Activated CD8-positive, alpha-beta memory T cell treated with anti-CD3 and anti-CD28 coated beads for 1 hour (primary cell): ENCODE results near the gene NPHS1.
"Not testable (repeated sequence)": the region's sequence is repeated elsewhere in the genome, so short reads cannot be mapped to it uniquely, and the experiment has no call there.

Experiments
- DNase-seq, 2 donors: peaks; one replicate each; pipeline ENCODE4 v3.0.0-alpha.2; 2020; ENCODE audit warnings: low read depth in 1 of 2; ENCODE audit errors: extremely low read depth in 1 of 2

The NPHS1 gene

DNA sequence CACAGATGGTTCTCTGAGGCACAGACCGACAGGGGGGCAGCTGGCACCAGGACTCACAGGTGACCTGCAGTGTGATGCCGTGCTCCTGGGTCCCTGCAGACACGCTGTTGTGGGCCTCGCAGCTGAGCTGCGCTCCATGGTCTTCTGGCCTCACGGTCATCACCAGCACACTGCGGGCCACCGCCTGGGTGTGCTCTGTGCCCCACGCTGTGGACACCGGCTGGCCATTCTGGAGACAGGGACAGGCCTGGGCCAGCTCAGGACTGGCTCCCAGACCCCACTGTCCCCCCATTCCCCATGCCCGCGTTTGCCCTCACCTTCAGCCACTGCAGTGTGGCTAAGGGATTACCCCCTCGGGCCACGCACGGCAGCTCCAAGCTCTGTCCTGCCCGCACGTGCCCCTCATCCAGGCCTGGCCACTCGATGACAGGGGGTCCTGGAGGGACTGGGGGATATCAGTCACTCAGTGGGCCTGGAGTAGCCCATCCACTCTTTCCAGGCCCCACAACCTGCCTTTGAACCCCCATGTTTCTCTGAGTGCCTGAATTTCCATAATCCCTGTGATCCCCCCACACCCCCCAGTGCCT is 3.3 kb downstream of the NPHS1 start:
- no peak for DNase-seq

DNA sequence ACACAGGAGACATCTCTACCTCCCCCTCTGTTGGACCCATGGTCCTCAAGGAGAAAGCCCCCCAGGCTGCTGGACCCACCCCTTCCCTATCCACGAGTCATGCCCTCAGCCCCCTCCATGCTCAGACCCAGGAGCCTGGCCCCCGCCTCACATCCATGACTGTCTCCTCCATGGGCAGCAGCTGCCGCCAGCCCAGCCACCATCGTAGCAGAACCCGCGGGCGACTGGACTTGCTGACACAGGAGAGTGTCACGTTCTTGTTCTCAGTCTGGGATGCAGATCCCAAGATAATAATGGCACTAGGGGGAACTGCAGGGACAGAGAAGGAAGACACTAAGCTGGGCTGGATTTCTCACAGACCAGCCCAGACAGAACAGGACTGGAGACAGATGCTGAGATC is 3.8 kb downstream of the NPHS1 start:
- DNase-seq, result no peak

DNA sequence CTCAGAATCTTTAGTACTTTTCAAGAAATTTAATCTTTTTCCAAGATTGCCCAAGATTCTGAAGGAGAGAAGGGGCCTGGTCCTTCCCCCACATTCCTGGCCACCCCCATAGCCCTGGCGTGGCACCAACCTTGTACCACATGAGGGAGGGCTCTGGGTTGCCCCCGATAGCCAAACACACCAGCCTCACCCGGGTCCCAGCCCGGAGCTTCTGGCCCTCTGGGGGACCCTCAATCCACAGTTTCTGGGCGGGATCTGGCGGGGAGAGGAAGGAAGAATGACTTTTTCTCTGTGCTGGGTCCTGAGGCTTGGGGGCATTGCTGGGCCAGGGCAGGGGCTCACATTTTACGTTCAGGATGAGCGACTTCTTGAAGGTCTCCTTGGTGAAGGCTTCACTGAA is 4.4 kb downstream of the NPHS1 start:
- DNase-seq, result no peak

DNA sequence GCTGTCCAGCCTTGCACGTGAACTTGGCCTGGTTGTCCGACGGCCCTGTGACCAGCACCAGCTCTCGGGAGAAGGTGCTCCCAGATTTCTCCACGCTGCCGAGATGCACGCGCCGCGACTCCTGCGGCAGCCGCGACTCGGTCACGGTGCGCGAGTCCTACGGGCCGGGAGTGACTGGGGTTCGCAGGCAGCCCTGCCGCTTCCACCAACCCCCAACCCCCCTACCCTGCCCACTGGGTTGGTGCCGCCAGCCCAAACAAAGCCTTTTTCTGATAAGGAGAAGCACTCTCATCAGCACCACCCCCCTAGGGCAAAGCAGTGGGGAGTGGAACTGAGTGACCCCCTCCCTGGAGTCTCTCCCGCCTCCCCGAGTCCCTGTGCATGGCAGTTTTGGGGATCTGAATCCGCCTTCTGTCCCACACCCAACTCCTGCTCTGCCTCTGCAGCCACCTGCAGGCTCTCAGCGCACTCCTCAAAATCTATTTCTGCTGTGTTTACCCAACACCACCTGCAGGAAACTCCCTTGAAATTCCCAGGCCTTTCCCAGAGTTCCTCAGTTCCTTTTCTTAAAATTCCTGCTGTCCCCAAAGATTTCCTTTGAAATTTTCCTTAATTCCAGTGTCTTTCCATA is 6.2 kb downstream of the NPHS1 start:
- DNase-seq, result no peak

DNA sequence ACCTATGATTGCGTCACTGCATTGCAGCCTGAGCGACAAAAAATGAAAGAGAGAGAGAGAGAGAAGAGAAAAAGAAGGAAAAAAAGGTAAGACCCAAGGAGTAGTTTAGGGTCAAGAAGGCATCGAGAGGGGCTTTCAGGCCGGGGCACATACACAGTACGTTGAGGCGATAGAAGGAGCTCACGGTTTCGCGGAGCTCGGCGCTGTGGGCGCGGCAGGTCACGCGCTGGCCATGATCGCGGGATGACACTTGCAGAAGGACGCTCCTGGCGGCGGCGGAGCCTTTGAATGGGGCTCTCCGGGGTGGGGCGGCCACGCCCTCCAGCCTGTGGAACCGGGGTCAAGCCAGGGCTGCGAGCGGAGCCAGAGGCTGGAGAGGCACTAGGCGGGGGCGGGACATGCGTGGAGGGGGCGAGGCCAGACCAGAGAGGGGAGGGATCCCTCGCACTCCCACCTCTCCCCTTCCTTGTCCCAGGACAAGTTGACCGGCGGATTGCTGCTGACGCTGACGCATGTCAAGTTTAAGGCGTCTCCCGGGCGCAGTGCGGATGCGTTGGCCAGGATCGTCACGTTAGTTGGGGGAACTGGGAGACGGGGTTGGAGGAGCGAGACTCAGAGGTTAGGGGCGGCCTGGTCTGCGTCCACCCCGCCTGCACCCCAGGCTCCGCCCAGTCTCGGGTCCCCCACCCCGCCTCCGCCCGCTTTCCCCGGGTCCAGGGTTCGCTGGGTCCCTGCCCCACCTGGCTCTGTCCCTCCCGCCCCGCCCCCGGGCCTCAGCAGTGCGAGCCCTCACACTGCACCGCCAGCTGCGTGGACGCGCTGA is 6.9 kb downstream of the NPHS1 start:
- DNase-seq, result no peak

DNA sequence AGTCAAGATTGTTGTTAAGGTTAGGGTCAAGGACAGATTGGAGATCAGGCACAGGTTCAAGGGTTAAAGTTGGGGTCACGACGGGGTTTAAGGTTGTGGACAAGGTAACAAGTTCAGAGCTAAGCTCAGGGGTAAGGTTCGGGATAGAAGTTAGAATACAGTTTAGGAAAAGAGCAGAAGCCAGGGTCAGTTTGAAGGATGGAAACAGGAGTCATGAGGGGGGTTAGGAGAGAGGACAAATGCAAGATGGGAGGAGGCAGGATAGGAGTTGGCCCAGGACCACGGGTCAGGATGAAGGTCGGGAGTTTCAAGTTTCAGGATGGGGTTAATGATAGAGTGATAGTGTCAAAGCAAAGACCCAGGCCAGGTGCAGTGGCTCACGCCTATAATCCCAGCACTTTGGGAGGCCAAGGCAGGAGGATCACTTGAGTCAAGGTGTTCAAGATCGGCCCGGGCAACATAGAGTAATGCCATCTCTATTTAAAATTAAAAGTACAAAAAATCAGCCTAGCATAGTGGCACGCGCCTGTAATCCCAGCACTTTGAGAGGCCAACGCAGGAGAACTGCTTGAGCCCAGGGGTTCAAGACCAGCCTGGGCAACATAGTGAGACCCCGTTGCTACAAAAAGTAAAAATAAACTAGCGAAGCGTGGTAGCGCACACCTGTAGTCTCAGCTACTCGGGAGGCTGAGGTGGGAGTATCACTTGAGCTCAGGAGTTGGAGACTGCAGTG is 7.7 kb downstream of the NPHS1 start:
- no peak for DNase-seq

DNA sequence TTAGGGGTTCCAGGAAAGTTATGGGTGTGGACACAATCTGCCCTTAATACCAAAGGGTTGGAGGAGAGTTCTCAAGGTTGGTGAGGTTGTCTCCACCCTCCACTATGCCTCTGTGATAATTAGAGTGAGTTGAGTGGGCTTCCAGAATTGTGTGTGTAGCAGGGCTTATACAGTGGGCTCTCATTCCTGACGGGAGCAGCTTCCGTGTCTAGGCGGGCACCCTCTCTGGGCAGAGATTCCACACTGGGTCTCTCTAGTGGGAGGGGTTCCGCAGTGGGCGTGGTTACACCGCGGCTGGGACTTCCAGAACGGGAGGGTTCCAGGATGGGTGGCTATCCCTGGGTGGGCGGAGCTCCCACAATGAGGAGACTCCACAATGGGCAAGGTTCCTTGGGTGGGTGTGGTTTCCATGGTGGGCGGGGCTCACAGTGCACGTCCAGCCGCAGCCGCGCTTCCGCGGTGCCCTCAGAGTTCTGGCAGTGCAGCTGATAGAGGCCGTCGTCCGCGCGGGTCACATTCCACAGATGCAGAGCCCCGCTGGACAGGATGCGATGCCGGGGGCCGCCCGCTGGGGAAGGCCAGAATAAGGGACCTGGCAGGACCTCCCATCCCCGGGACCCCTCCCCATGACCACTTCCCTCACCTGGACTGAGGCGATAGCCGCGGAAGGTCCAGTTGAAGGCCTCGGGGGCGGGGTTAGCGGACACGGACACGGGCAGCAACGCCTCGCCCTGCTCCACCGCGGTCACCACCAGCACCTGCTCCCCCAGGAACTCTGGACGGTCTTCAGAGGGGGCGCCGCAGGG is 8.4 kb downstream of the NPHS1 start:
- DNase-seq, result no peak

DNA sequence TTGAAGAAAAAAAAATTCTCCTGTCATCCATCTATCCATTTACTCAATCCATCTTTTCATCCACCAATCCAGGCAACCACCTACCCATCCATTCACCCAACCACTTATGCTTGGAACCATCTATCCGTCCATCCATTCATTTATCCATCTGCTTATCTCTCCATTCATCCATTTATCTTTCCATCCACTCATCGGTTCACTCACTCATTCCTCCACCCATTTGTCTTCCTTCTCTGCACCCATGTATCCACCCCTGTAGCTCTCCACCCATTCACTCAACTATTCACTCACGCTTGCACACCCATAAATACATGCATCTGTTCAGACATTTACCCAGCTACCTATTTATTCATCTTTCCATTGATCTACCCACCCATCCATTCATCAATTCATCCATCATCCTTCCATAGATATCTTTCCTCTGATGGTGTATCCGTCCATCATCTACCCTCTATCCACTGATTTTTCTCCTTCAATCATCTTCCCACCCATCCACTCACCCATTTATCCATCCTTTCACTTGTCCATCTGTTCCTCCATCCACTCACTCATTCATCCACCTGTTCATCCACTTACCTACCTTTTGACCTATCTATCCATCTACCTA is 9.5 kb downstream of the NPHS1 start:
- no peak for DNase-seq

DNA sequence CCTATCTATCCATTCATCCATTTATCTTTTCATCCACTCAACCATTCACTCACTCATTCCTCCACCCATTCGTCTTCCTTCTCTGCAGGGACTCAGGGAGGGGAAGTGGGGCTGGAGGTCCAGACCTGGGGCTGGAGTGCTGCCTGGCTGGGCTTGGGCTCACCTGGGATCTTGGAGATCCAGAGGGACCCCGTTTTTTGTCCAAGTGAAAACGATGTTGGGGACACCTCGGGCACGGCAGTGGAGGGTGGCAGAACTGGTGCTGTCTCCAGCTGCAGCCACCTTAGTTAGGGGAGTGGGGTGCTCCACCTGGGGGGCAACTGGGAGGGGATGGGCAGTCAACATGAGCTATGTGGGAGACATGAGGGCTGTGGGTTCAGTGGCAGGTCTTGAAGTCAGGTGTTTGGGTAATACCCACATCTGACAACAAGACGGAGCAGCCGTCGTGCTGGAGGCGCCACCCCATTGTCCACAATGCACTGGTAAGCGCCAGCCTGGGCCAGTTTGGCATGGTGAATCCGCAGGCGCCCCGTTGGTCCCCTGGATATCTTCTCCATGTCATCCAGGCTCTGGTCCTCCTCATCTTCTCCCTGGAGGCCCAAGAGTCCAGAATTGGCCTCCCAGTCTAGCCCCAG is 10.2 kb downstream of the NPHS1 start:
- no peak for DNase-seq

DNA sequence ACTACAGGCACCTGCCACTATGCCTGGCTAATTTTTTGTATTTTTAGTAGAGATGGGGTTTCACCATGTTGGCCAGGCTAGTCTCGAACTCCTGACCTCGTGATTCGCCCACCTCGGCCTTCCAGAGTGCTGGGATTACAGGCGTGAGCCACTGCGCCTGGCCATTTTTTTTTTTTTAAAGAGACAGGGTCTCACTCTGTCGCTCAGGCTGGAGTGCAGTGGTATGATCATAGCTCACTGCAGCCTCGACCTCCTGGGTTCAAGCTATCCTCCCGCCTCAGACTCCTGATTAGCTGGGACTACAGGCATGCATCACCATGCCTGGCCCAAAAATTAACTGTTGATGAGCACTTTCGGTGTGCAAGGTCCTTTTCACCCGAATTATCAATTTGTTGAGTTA is 16.2 kb downstream of the NPHS1 start:
- not testable (repeated sequence) for DNase-seq

DNA sequence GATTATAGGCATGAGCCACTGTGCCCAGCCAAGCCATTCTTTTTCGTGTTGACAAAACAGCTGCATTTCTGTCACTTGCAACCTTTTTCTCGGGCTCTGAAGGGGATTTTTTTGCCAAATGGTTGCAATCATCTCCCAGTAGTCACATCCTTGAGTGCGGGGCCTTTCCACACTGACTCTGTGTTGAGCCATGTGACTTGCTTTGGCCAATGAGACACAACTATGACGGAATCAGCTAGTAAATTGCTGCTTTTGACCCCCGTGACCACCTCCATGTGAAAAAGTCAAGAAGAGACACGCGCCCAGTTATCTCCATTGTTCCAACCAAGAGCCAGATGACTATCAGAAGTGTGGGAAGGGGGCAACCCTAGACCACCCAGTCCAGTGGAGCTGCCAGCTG is 18.3 kb downstream of the NPHS1 start:
- no peak for DNase-seq

DNA sequence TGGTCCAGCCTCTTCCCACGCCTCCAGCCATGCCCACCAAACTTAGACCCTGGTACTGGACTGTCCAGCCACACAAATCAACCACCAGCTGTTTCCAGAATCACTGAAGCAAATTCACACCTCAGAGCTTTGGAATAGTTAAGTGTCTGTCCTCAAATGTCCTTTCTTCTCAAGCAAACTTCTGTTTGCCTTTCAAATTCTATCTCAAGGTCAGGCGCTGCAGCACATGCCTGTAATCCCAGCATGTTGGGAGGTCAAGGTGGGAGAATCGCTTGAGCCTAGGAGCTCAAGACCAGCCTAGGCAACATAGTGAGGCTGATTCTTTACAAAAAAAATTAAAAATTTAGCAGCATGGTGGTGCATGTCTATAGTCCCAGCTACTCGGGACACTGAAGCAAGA is 20.2 kb downstream of the NPHS1 start:
- DNase-seq, result no peak

DNA sequence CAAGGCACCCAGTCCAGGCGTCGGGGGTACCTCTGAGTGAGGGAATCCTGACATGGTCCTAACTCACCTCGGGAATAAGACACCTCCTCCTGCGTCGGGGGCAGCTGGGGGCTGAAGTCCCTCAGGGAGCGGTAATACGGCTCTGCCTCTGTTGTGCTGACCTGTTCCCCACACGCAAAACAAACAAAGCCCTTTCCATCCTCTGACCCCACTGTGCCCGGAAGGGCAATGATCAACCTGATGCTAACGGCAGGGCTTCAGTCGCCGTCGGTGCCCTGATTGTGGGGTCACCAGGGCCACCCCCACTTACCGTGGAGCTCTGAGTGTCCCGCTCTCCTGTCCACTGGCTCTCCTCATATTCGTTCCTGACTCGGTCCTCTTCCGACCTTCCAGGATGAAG is 21.3 kb downstream of the NPHS1 start:
- no peak for DNase-seq

DNA sequence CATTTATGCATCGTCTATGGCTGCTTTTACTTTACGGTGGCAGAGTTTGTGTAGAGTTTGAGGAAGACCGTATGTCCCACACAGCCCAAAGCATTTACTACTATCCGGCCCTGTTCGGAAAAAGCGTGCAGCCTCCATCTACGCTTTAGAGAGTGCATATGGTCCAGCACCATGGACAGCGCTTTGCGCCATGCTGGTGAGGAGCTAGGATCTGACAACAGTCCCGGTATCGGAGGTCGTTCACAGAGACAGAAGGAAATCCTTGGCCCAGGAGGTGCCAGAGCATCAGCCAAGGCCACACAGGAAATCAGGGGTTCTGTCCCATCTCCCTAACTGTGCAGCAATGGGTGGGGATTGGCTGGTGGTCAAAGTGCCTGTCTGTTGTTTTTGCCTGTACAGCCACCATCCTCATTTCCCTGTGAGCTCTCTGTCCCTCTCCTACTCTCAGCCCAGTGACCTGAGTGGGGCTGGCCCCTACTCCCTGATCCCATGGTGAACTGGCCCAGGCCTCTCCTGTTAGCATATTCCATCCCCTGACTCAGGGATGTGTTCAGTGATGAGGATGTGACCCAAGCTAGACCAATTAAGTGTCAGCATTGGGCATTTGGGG is 23.5 kb downstream of the NPHS1 start:
- peak in 1 of 2 donors; percentile 22 for DNase-seq

DNA sequence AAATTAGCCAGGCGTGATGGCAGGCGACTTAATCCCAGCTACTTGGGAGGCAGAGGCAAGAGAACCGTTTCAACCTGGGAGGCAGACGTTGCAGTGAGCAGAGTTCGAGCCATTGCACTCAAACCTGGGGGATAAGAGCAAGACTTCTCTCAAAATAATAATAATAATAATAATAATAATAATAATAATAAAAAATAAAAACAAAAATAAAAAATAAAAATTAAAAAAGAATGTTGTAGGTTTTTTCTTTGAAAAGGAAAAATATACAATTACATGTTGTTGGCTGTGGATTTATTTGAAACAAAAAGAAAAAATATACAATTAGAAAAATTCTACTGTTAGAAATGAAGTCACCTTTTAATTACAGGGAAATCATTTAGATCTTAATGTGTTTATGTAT is 28.2 kb downstream of the NPHS1 start:
- no peak for DNase-seq

DNA sequence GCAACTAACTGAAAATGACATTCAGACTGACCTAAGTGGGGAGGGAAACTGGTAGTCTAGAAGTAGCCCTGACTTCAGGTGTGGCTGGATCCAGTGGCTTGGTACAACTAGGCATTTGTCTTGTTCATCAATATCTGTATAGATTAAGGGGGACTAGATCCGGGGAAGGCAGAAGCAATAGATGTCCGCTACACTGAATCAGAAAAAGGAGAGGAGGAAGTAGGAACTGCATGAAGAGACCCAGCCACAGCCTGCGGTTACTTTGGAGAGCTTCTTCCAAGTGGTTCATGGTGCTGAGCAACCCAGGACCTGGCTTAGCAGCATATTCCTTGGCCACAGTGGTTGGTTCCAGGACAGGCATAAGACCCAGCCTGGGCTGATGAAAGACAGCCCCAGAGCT is 29.7 kb downstream of the NPHS1 start:
- DNase-seq, result no peak

DNA sequence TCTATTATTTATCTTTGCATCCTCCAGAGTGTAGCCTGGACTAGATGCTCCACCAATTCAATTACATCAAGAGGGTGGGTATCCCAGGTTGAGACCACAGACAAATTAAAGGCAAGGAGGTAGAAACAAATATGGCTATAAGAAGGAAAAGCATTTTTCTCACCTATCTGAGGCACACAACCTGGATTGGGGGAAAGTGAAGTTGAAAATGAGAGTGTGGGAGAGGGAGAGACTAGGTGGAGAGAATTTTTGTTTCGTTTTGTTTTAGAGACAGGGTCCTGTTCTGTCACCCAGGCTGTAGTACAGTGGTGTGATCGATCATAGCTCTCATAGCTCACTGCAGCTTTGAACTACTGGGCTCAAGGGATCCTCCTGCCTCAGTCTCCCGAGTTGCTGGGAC is 33.9 kb downstream of the NPHS1 start:
- DNase-seq, result no peak

DNA sequence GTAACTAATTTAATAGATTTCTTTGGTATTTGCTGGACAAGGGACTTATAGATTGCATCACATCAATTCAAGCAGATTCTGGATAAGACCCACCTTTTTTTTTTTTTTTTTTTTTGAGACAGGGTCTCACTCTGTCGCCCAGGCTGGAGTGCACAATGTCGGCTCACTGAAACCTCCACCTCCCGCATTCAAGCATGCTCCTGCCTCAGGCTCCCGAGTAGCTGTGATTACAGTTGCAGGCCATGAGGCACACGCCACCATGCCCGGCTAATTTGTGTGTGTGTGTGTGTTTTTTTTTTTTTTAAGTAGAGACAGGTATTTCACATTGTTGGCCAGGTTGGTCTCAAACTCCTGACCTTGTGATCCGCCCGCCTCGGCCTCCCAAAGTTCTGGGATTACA is 35.5 kb downstream of the NPHS1 start:
- no peak for DNase-seq

DNA sequence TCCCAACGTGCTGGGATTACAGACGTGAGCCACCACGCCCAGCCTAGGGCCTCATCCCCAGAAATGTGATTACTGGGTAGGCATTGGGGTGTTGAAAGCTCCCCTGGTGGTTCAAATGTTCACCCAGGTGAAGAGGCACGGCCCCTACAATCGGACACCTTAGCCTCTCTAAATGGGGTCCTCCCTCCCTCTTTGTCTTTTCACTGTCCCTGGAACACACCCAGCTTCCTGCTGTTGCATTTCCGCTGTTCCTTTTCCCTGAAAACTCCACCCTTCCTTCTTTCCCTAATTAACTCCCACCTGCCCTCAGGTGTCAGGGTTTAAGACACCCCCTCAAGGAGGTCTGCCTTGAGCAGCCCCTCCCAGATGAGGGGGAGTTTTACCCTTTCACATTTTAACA is 36.0 kb downstream of the NPHS1 start:
- DNase-seq, result no peak
